ENCODE results near the gene RNF32. TPM values are rescaled to one million over a fixed set of nuclear protein-coding genes. Genes with fewer than 3 reads are reported as not detected.

Gene RNF32
- polyA plus RNA-seq, 3 donors = 0.03 to 0.13 TPM; not detected in 1

DNA sequence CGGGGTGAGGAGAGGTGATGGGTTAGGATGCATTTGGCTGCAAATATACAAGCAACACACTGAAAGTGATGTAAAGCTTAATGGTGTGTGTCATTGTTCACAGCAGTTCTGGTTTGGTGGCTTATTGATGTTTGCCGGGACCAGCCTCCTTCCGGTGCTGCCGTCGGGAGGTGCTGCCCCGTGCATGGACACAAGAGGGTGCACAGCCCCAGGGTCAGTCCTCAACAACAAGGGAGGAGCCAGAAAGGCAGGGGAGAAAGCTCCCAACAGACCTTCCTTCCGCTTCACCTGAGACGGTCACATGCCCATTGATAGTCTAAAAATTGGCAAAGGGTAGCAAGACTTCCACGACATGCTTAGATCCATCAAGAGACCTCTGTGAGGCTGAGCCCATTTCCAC is 9.5 kb downstream of the RNF32 start:
- H3K27me3 Mint-ChIP-seq (ENCODE audit: low read depth in 3 of 3) = peaks cover 8 to 28% (median 8%) of the 10 kb centered on the region in 3 donors
- no peak overlapping the region for H3K4me3 Mint-ChIP-seq
- TF ChIP-seq, protein P1, sequence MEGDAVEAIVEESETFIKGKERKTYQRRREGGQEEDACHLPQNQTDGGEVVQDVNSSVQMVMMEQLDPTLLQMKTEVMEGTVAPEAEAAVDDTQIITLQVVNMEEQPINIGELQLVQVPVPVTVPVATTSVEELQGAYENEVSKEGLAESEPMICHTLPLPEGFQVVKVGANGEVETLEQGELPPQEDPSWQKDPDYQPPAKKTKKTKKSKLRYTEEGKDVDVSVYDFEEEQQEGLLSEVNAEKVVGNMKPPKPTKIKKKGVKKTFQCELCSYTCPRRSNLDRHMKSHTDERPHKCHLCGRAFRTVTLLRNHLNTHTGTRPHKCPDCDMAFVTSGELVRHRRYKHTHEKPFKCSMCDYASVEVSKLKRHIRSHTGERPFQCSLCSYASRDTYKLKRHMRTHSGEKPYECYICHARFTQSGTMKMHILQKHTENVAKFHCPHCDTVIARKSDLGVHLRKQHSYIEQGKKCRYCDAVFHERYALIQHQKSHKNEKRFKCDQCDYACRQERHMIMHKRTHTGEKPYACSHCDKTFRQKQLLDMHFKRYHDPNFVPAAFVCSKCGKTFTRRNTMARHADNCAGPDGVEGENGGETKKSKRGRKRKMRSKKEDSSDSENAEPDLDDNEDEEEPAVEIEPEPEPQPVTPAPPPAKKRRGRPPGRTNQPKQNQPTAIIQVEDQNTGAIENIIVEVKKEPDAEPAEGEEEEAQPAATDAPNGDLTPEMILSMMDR (IDR thresholded peaks at IDR 0.05) = no peak
- H3K79me2 ChIP-seq (ENCODE audit: insufficient read depth, low read length) = no peaks in the 10 kb centered on the region
- no peak overlapping the region for H3K27ac ChIP-seq (ENCODE audit: low read depth in 1 of 2, low read length in 2 of 2)
- intact Hi-C loops (cut with micrococcal nuclease) = no loop called here
- no peaks in the 10 kb centered on the region for H3K4me1 ChIP-seq (ENCODE audit: control insufficient read depth in 1 of 2, insufficient read depth in 2 of 2, low read length in 2 of 2)
- H3K36me3 Mint-ChIP-seq = no peaks in the 10 kb centered on the region
- H3K27ac Mint-ChIP-seq = no peak overlapping the region
- no peak overlapping the region for H3K4me3 ChIP-seq (replicated peaks in 1 of 3; ENCODE audit: low read depth in 2 of 3, low read length in 3 of 3)
- no peak overlapping the region for H2AFZ ChIP-seq (ENCODE audit: insufficient read depth, low read depth, low read length, poor library complexity, severe bottlenecking)
- no peak overlapping the region for H3K4me2 ChIP-seq (replicated peaks; ENCODE audit: extremely low read depth, low read length, poor library complexity, severe bottlenecking)
- no peaks in the 10 kb centered on the region for H3K9me3 ChIP-seq (replicated peaks in 1 of 2; ENCODE audit: control insufficient read depth in 1 of 2, insufficient read depth in 1 of 2, low read length in 2 of 2)
- no peak for DNase-seq
- no peaks in the 10 kb centered on the region for H3K4me1 Mint-ChIP-seq
- no peaks in the 10 kb centered on the region for H3K36me3 ChIP-seq (replicated peaks in 1 of 2; ENCODE audit: control insufficient read depth in 1 of 2, insufficient read depth in 2 of 2, low read length in 2 of 2)
- WGBS (ENCODE audit: insufficient coverage) = 69% methylated on average over 8 of the region's 9 CpGs
- H3K27me3 ChIP-seq (ENCODE audit: control insufficient read depth in 2 of 2, insufficient read depth in 2 of 2, low read length in 2 of 2) = peaks cover 3 to 11% of the 10 kb centered on the region in 2 donors
- no peak overlapping the region for H3K9ac ChIP-seq (ENCODE audit: insufficient read depth, low read length, poor library complexity, severe bottlenecking)
- H4K20me1 ChIP-seq (ENCODE audit: insufficient read depth, low read length) = no peaks in the 10 kb centered on the region
- H3K9me3 Mint-ChIP-seq = no peaks in the 10 kb centered on the region

DNA sequence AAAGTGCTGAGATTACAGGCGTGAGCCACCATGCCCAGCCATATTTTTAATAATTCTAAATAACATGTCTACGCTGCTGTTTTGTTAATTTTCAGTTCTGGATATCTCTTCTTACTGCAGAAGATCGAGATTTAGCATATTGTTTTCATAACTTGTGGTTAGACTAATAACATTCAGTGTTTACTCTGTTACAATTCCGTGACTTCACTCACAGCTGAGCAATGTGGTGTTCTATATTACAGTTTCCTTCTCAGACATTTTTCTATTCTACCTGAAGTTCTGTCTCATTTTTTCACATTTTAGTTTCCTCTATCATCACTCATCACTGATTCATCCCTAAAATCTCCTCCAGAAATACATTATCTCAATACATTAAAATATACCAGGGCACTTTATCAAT is 10.9 kb downstream of the RNF32 start:
- Histone ChIP-seq H3K4me1 (ENCODE audit: control insufficient read depth in 1 of 2, insufficient read depth in 2 of 2, low read length in 2 of 2) (no peaks in the 10 kb centered on the region), H3K4me3 (replicated peaks in 1 of 3; ENCODE audit: low read depth in 2 of 3, low read length in 3 of 3) (no peak overlapping the region), H3K27ac (ENCODE audit: low read depth in 1 of 2, low read length in 2 of 2) (no peak overlapping the region), H3K4me2 (replicated peaks; ENCODE audit: extremely low read depth, low read length, poor library complexity, severe bottlenecking) (no peak overlapping the region), H3K36me3 (replicated peaks in 1 of 2; ENCODE audit: control insufficient read depth in 1 of 2, insufficient read depth in 2 of 2, low read length in 2 of 2) (no peaks in the 10 kb centered on the region), H3K79me2 (ENCODE audit: insufficient read depth, low read length) (no peaks in the 10 kb centered on the region), H2AFZ (ENCODE audit: insufficient read depth, low read depth, low read length, poor library complexity, severe bottlenecking) (no peak overlapping the region), H3K9ac (ENCODE audit: insufficient read depth, low read length, poor library complexity, severe bottlenecking) (no peak overlapping the region), H3K27me3 (ENCODE audit: control insufficient read depth in 2 of 2, insufficient read depth in 2 of 2, low read length in 2 of 2) (peaks cover 0 to 3% of the 10 kb centered on the region in 2 donors), H4K20me1 (ENCODE audit: insufficient read depth, low read length) (no peaks in the 10 kb centered on the region), H3K9me3 (replicated peaks in 1 of 2; ENCODE audit: control insufficient read depth in 1 of 2, insufficient read depth in 1 of 2, low read length in 2 of 2) (no peaks in the 10 kb centered on the region)
- Mint-ChIP-seq H3K9me3 (no peaks in the 10 kb centered on the region), H3K4me1 (no peaks in the 10 kb centered on the region), H3K36me3 (no peaks in the 10 kb centered on the region), H3K27ac (no peak overlapping the region), H3K27me3 (ENCODE audit: low read depth in 3 of 3) (peaks cover 4 to 25% (median 8%) of the 10 kb centered on the region in 3 donors), H3K4me3 (no peak overlapping the region)
- DNase-seq = no peak
- intact Hi-C loops (cut with micrococcal nuclease) = no loop called here
- TF ChIP-seq, protein P1 (IDR thresholded peaks at IDR 0.05) = no peak
- WGBS (ENCODE audit: insufficient coverage) = 100% methylated on average over 1 of the region's 4 CpGs
